IMR-90 (cell line): Measurements from ENCODE around the gene UCKL1. TPM values are rescaled to one million over a fixed set of nuclear protein-coding genes. Genes with fewer than 3 reads are reported as not detected.

Experiments
- RAD21 ChIP-seq: IDR thresholded peaks from 2 replicates; pipeline ENCODE4 v1.6.1; 2012; ENCODE audit warnings: low read length, improper control_type of control experiment
- RCOR1 ChIP-seq: IDR thresholded peaks from 2 replicates; pipeline ENCODE4 v1.6.1; 2012; ENCODE audit warnings: mild to moderate bottlenecking, low read length, improper control_type of control experiment; ENCODE audit not compliant: insufficient replicate concordance
- polyA plus RNA-seq, 3 experiments: library from polyadenylated mRNA; depleted of rRNA; stranded (reverse); fragments of >200 nt; gene quantifications; 2 replicates each; pipeline ENCODE4 v1.2.3, GENCODE V29; 2012; ENCODE audit warnings: low replicate concordance in 1 of 3
- total RNA-seq: library from RNA; depleted of rRNA; stranded (reverse); fragments of >200 nt; gene quantifications from 2 replicates; pipeline ENCODE4 v1.2.3, GENCODE V29; 2012
- TF ChIP-seq, protein P1 (sequence below): conservative IDR thresholded peaks from 2 replicates; pipeline ENCODE4 v1.5.1; 2012; ENCODE audit warnings: mild to moderate bottlenecking, low read depth, low read length, improper control_type of control experiment

Gene UCKL1
- total and polyA plus RNA-seq, 2 of the 4 experiments (the other 2 are of a cell fraction): 16.7 to 54.7 TPM

DNA sequence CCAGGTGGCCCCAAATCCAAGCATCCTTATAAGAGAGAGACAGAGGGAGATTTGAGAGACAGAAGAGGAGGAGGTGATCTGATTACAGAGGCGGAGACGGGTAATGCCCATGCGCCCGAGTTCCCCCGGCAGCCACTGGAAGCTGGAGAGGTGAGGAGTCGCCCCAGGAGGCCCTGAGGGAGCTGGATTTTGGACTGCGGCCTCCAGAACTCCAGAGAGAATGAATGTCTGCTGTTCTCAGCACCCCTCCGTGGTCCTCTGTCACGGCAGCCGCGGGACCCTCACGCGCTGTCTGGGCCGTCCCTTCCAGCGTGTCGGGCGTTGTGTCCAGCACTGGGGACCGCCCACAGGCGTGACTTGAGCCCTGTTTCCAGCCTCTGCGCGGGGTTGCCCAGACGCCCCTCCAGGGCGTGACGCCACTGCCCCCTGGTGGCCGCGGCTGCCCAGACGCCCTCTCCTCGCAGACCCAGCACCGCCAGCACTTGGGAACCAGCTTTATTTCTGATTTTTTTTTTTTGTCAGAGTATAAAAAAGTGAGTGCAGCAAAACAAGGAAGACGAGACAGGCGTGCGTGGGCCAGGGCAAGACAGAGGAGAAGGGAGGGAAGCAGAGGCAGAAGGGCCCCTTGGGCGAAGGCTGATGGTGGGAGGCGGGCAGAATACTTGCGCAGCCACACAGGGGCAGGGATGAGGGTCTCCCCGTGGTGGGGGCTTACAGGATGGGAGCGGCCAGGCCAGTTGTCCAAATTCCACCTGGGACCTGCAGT lies 17.6 kb upstream of the UCKL1 start (continued):
- TF ChIP-seq, protein P1, sequence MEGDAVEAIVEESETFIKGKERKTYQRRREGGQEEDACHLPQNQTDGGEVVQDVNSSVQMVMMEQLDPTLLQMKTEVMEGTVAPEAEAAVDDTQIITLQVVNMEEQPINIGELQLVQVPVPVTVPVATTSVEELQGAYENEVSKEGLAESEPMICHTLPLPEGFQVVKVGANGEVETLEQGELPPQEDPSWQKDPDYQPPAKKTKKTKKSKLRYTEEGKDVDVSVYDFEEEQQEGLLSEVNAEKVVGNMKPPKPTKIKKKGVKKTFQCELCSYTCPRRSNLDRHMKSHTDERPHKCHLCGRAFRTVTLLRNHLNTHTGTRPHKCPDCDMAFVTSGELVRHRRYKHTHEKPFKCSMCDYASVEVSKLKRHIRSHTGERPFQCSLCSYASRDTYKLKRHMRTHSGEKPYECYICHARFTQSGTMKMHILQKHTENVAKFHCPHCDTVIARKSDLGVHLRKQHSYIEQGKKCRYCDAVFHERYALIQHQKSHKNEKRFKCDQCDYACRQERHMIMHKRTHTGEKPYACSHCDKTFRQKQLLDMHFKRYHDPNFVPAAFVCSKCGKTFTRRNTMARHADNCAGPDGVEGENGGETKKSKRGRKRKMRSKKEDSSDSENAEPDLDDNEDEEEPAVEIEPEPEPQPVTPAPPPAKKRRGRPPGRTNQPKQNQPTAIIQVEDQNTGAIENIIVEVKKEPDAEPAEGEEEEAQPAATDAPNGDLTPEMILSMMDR: peak; percentile 98
- TF ChIP-seq RCOR1 (no peak), RAD21 (peak; percentile 96)
